Brain pericyte (primary cell): Measurements from ENCODE around the gene GLYATL3.
"Not testable (repeated sequence)": the region's sequence is repeated elsewhere in the genome, so short reads cannot be mapped to it uniquely, and the experiment has no call there.

Experiments
- DNase-seq: peaks from one replicate; pipeline ENCODE4 v3.0.0-alpha.2; 2012; ENCODE audit warnings: low read depth, low spot score

Gene GLYATL3

GRCh38 chr6:49499623-49500022 is at the start of gene GLYATL3:
Gene GLYATL3 (plus strand): TSS chr6:49499923. CDS start chr6:49511991, 12,068 bp downstream.
- no peak for DNase-seq

DNA sequence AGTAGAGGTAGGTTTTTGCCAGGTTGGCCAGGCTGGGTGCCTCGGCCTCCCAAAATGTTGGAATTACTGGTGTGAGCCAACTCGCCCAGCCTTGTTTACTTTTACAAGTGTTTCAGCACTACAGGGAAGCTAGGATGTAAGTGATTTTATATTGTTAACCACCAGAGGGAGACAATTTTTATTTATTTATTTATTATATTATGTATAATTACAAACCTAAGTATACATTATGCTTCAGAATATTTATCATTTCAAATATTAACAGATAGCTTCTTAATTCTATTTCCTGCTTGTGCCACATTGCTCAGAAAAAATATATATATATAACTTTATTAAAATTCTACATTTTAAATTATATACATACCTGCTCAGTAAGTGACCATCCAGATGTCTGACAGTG is 46.5 kb upstream of the GLYATL3 start:
- no peak for DNase-seq

DNA sequence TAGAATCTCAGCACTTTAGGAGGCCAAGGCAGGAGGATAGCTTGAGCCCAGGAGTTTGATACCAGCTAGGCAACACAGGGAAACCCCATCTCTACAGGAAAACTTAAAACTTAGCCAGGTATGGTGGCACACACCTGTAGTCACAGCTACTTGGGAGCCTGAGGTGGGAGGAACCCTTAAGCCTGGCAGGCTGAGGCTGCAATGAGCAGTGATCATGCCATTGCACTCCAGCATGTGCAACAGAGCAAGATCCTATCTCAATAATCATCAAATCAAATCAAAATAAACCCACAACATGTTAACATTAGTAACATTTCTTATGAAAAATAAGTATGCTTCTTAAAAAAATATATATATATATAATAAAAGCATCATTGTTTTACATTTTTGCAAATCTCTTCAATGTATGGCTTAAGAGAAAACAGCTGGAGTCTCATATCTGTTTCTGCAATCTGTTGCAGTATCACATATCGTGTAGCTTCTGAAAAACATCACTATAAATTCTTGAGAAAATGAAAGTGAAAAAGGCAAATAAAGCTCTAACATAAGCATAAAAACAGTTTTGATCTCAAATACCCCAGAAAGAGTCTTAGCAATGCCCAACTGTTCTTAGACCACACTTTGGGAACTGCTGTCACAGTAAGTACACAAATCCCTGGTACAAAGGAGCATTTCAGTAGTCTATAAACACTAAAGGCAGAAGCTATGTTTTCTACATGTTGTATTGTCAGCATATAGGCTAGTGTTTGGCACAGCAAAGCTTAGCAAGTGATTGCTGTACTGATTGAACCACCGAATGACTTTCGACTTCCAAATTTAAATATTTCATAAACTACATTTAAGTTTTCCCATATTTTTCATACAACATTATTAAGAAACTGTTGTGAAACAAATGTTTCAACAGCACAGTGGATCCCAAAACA is 44.7 kb upstream of the GLYATL3 start:
- no peak for DNase-seq

GRCh38 chr6:49457771-49458170 is 42.0 kb upstream of the GLYATL3 start:
- no peak for DNase-seq

DNA sequence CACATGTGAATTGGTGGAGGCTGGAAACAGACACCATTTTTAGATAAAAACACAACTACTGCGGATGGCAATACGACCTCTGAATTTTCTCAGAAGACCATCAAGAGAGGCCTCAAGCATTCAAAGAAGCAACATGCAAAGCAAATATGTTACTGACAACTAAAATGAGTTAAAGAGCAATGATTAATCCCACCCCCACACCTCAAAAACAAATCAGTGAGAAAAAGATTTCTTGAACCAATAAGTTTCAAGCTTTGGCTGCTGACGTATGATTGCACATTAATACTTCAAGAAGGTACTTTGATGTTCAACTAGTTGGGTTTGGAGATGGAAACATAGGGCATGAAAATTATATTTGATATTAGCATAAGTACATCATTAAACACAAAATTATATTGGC is 37.7 kb upstream of the GLYATL3 start:
- DNase-seq: no peak

- no peak for DNase-seq
Observed at GRCh38 chr6:49462599-49462926, 37.2 kb upstream of the GLYATL3 start.

DNA sequence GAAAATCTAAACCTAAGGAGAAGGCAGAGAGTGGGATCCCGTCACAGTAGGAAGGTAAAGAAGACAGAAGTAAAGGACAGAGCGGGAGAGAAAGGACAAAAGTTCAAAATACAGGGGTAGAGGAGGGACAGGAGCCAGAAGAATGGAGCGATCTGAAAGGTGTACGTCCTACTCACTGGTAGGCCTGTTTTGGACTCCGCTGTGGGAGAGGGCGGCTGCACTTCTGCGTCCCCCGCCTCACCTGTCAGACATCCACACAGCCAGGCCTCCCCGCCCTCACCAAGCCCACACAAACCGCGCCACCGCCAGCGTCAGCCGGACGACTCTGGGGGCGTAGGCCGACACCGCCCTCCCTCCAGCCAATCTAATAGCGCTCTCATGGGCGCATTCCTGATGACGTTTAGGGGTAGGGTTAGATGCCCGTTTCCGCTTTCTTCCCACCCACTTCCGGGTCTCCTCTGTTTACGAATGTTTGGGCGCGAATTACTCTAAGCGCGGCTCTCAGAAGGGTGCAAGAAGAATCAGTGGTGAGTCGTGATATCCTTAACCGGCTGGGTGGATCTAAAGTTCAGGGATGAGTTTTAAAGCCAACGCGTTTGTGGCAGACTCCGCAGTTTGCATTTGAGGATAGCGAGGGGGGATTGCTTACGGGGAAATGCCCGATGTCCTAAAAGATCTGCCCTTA is 36.7 kb upstream of the GLYATL3 start, which contains the start of the genes CENPQ and MMUT:
CENPQ (plus strand) TSS at position 444 of the 685 bp plus-strand sequence. CDS start 6,807 bp downstream, outside the sequence.
MMUT (minus strand) TSS at position 327 of the 685 bp plus-strand sequence. CDS start 3,787 bp downstream, outside the sequence.
- DNase-seq: peak; percentile 76

DNA sequence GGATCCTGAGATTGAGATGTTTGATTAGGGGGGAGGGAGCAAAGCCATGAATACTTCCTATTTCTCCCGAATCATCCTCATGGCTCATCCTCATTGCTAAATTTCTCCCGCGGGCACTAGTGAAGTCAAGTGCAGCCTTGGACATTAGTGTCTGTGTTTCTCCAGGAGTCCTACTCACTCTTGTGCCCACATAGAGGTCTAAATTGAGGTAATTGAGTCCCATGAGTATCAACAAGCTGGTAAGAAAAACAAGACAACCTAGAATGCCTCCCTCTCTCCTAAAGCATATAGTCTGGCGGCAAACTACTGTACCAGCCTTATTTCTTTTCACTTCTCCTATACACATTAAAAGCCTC is 36.1 kb upstream of the GLYATL3 start:
- no peak for DNase-seq

GRCh38 chr6:49464691-49465090 is 35.0 kb upstream of the GLYATL3 start:
- no peak for DNase-seq

DNA sequence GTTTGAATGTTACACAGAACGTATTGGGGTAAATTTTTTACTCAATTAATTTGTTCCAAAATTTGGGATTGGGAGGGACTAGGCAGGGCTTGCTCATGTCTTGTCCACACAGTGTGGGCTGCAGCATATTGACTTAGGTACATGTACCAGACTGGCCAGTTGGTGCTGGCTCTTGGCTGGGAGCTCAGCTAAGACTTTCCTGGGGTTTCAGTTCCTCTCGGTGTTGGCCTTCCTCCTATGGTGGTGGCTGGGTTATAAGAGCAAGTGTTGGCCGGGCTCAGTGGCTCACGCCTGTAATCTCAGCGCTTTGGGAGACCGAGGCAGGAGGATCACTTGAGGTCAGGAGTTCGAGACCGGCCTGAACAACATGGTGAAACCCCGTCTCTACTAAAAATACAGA is 31.7 kb upstream of the GLYATL3 start:
- DNase-seq: no peak

DNA sequence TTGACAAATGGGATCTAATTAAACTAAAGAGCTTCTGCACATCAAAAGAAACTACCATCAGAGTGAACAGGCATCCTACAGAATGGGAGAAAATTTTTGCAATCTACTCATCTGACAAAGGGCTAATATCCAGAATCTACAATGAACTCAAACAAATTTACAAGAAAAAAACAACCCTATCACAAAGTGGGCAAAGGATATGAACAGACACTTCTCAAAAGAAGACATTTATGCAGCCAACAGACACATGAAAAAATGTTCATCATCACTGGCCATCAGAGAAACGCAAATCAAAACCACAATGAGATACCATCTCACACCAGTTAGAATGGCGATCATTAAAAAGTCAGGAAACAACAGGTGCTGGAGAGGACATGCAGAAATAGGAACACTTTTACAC is 23.2 kb upstream of the GLYATL3 start:
- not testable (repeated sequence) for DNase-seq

- no peak for DNase-seq
Observed at GRCh38 chr6:49479308-49479970, 20.3 kb upstream of the GLYATL3 start.

- DNase-seq: not testable (repeated sequence)
Observed at GRCh38 chr6:49481846-49482245, 17.9 kb upstream of the GLYATL3 start.

- DNase-seq: not testable (repeated sequence)
Observed at GRCh38 chr6:49483380-49483779, 16.3 kb upstream of the GLYATL3 start.

DNA sequence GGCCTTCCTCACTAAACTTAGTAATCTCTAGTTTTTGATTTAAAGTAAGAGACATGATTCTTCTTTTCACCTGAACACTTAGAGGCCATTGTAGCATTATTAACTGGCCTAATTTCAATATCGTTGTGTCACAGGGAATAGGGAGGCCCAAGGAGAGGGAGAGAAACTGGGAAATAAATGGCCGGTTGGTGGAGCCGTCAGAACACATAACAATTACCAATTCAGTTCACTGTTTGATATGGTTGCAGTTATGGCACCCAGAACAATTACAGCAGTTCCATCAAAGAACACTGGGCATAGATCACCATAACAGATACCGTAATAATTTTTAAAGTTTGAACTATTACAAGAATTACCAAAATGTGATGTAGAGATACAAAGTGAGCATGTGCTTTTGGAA is 9.1 kb upstream of the GLYATL3 start:
- no peak for DNase-seq

DNA sequence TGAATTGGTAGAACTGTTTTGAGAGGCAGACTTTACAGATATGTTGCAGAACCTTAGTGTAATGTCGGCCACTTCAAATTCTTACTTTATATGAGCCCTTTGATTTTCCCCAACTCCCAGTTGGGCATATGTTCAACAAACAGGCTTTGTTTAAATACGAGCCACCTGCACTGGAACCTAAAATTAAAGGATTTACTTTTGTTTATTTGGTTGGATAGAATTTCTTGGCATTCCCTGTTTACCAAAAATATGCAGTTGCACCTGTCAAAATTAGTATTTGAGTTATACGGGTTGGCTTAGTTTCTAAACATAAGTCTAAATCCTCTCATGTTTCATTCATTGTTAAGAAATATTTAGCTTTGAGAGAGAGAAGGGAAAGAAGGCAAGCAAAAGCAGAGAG is 2.4 kb upstream of the GLYATL3 start:
- no peak for DNase-seq

DNA sequence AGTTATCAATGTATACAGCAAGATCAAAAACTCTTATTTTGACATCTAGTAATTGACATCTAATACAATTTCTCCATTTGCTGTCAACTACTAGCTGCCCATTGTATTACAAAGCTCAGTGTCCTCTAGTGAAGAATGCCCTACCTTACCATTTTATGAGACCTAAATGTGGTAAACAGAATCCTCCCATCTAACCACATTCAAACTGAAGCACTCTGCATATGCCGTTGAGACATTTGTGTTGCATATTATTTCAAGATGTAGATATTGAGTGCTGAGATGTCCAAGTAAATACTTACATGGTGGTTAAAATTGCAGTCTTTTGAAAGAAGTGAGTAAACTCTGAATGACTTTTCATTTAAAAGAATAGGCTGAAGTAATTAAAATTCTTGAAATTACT is 597 bp upstream of the GLYATL3 start:
- DNase-seq: no peak

DNA sequence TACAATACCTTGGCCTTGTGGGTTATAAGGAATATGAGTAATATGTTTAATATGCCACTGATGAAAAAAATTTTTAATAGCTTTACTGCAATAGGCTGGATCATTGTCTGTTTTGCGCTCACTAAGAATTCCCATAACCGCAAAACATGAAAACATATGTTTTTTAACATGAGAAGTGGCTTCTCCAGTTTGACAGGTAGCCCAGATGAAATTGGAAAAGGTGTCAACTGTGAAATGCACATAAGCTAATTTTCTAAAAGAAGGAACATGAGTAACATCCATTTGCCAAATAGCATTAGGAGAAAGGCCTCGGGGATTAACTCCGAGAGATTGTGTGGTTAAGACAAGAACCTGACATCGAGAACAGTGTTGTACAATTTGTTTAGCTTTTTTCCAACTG is 4.9 kb downstream of the GLYATL3 start:
- no peak for DNase-seq

GRCh38 chr6:49506569-49507111 is 6.9 kb downstream of the GLYATL3 start:
- no peak for DNase-seq

DNA sequence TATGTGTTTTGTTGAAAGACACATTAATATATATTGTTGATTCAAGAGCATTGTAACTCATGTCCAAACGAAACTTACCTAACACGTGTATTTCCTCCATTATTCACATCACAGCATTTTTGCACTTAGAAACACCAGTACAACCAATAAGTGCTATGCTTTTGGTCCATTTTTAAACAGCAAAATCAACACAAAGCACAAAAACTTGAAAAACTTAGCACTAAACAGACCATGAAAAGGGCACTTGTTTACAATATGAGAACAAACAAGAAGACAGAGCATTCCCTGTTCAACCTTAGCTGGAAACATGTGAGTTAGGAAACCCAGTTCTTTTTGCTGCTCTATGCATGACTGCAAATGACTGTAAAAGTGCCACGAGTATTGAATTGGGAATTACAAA is 9.6 kb downstream of the GLYATL3 start:
- no peak for DNase-seq

- no peak for DNase-seq
Observed at GRCh38 chr6:49513153-49513989, 13.6 kb downstream of the GLYATL3 start.
